Trophoblast cell (in vitro differentiated cells and primary cell): ENCODE measurements around the gene VDR.
A peak's percentile ranks its signal among the peaks of the same experiment; 100 is the strongest.

Experiments used
- DNase-seq, 2 donors: peaks; one replicate each; pipeline ENCODE4 v3.0.0-alpha.2; 2016
- H2AFZ ChIP-seq: 2 replicates; pipeline ENCODE4 v1.6.1; 2013; ENCODE audit warnings: low read length, moderate library complexity, mild to moderate bottlenecking; ENCODE audit not compliant: insufficient read depth, poor library complexity
- H2AK5ac ChIP-seq: 2 replicates; pipeline ENCODE4 v1.6.1; 2013; ENCODE audit warnings: mild to moderate bottlenecking, low read length
- H2BK120ac ChIP-seq: 2 replicates; pipeline ENCODE4 v1.6.1; 2013; ENCODE audit warnings: low read length, mild to moderate bottlenecking, moderate library complexity; ENCODE audit not compliant: insufficient read depth, poor library complexity
- H2BK12ac ChIP-seq: 2 replicates; pipeline ENCODE4 v1.6.1; 2013; ENCODE audit warnings: mild to moderate bottlenecking, low read length, moderate library complexity
- H2BK5ac ChIP-seq: 2 replicates; pipeline ENCODE4 v1.6.1; 2013; ENCODE audit warnings: low read length, low read depth, moderate library complexity, mild to moderate bottlenecking; ENCODE audit not compliant: poor library complexity
- H3K14ac ChIP-seq: 2 replicates; pipeline ENCODE4 v1.6.1; 2013; ENCODE audit warnings: mild to moderate bottlenecking, low read length
- H3K18ac ChIP-seq: 2 replicates; pipeline ENCODE4 v1.6.1; 2013; ENCODE audit warnings: mild to moderate bottlenecking, low read length
- H3K23ac ChIP-seq: 2 replicates; pipeline ENCODE4 v1.6.1; 2013; ENCODE audit warnings: low read length
- H3K27ac ChIP-seq: 2 replicates; pipeline ENCODE4 v1.5.1; 2013; ENCODE audit warnings: low read depth, mild to moderate bottlenecking, inconsistent platforms, low read length, moderate library complexity
- H3K27me3 ChIP-seq: 2 replicates; pipeline ENCODE4 v1.6.1; 2013; ENCODE audit warnings: inconsistent platforms, mild to moderate bottlenecking, low read length, moderate library complexity; ENCODE audit not compliant: insufficient read depth
- H3K36me3 ChIP-seq, 2 experiments: 1 replicate in 1 of 2; 2 replicates in 1 of 2; pipeline ENCODE4 v1.6.1; 2013; ENCODE audit warnings: low read length in 2 of 2, mild to moderate bottlenecking in 2 of 2, moderate library complexity in 1 of 2; ENCODE audit not compliant: insufficient read depth in 2 of 2, control insufficient read depth in 1 of 2
- H3K4ac ChIP-seq: 2 replicates; pipeline ENCODE4 v1.6.1; 2013; ENCODE audit warnings: low read depth, mild to moderate bottlenecking, low read length, moderate library complexity
- H3K4me1 ChIP-seq, 2 experiments: 1 replicate in 1 of 2; 2 replicates in 1 of 2; pipeline ENCODE4 v1.6.1; 2013; ENCODE audit warnings: low read length in 2 of 2, mild to moderate bottlenecking in 2 of 2, moderate library complexity in 1 of 2; ENCODE audit not compliant: insufficient read depth in 2 of 2, control insufficient read depth in 1 of 2
- H3K4me2 ChIP-seq: 2 replicates; pipeline ENCODE4 v1.6.1; 2013; ENCODE audit warnings: inconsistent platforms, mild to moderate bottlenecking, low read length, moderate library complexity
- H3K4me3 ChIP-seq: 2 replicates; pipeline ENCODE4 v1.5.1; 2013; ENCODE audit warnings: mild to moderate bottlenecking, low read depth, low read length, inconsistent platforms
- H3K79me1 ChIP-seq: one replicate; pipeline ENCODE4 v1.6.1; 2013; ENCODE audit warnings: low read length
- H3K79me2 ChIP-seq: 2 replicates; pipeline ENCODE4 v1.6.1; 2013; ENCODE audit warnings: low read length, mild to moderate bottlenecking; ENCODE audit not compliant: control insufficient read depth, insufficient read depth, poor library complexity
- H3K9ac ChIP-seq: 2 replicates; pipeline ENCODE4 v1.6.1; 2013; ENCODE audit warnings: mild to moderate bottlenecking, low read length
- H3K9me3 ChIP-seq: 2 replicates; pipeline ENCODE4 v1.6.1; 2013; ENCODE audit warnings: low read depth, mild to moderate bottlenecking, control low read depth, inconsistent platforms, low read length; ENCODE audit not compliant: insufficient read depth
- H4K12ac ChIP-seq: 2 replicates; pipeline ENCODE4 v1.6.1; 2013; ENCODE audit warnings: low read depth, mild to moderate bottlenecking, low read length, moderate library complexity
- H4K8ac ChIP-seq: 2 replicates; pipeline ENCODE4 v1.6.1; 2013; ENCODE audit warnings: low read depth, mild to moderate bottlenecking, low read length, moderate library complexity
- H4K91ac ChIP-seq: one replicate; pipeline ENCODE4 v1.6.1; 2013; ENCODE audit warnings: low read depth, mild to moderate bottlenecking, low read length, moderate library complexity
- WGBS: extraction: QIAGEN DNeasy Blood & Tissue Kit; methylation state at CpG from one replicate; pipeline ENCODE4 v1.1.7; 2013; ENCODE audit warnings: missing lambda C conversion rate; ENCODE audit not compliant: insufficient read length, insufficient coverage; ENCODE audit errors: extremely low coverage; 5-methylcytosine and 5-hydroxymethylcytosine counted together

The VDR gene

GRCh38 chr12:47801904-47802246 is 102.9 kb downstream of the VDR start:
- peak overlapping the region; percentile 54 for H3K18ac ChIP-seq
- peaks cover 13% of the 10 kb centered on the region for H3K79me2 ChIP-seq
- no peak overlapping the region for H2AK5ac ChIP-seq
- H2BK5ac ChIP-seq: peak overlapping the region; percentile 16
- H2BK120ac ChIP-seq: no peak overlapping the region
- no peak overlapping the region for H2AFZ ChIP-seq
- no peak overlapping the region for H3K27ac ChIP-seq
- H4K91ac ChIP-seq: no peak overlapping the region
- no peak overlapping the region for H3K9ac ChIP-seq
- no peak overlapping the region for H3K4me3 ChIP-seq
- no peak overlapping the region for H3K23ac ChIP-seq
- peaks cover 4% of the 10 kb centered on the region for H3K79me1 ChIP-seq
- H3K9me3 ChIP-seq: no peaks in the 10 kb centered on the region
- DNase-seq: no peak
- H3K36me3 ChIP-seq: peaks cover 48 to 57% of the 10 kb centered on the region in 2 experiments
- no CpG with 5 or more reads among the region's 9 CpGs for WGBS
- H3K14ac ChIP-seq: no peak overlapping the region
- peak overlapping the region; percentile 35 for H3K4ac ChIP-seq
- no peak overlapping the region for H2BK12ac ChIP-seq
- H3K4me2 ChIP-seq: no peak overlapping the region
- no peak overlapping the region for H4K12ac ChIP-seq
- H3K4me1 ChIP-seq: peaks cover 21 to 26% of the 10 kb centered on the region in 2 experiments
- no peaks in the 10 kb centered on the region for H3K27me3 ChIP-seq
- no peak overlapping the region for H4K8ac ChIP-seq

GRCh38 chr12:47801170-47801903 is 103.5 kb downstream of the VDR start:
- Histone ChIP-seq H3K79me2 (peaks cover 13% of the 10 kb centered on the region), H3K27ac (no peak overlapping the region), H3K4me2 (no peak overlapping the region), H4K91ac (no peak overlapping the region), H3K27me3 (no peaks in the 10 kb centered on the region), H3K9me3 (no peaks in the 10 kb centered on the region), H2BK12ac (no peak overlapping the region), H3K4me1 (peaks cover 21 to 26% of the 10 kb centered on the region in 2 experiments), H2BK120ac (no peak overlapping the region), H3K4me3 (no peak overlapping the region), H3K14ac (no peak overlapping the region), H4K8ac (no peak overlapping the region), H3K9ac (no peak overlapping the region), H2AFZ (no peak overlapping the region), H3K18ac (no peak overlapping the region), H2AK5ac (no peak overlapping the region), H3K4ac (peak overlapping the region; percentile 53), H3K79me1 (peaks cover 4% of the 10 kb centered on the region), H3K23ac (no peak overlapping the region), H3K36me3 (peaks cover 53 to 61% of the 10 kb centered on the region in 2 experiments), H4K12ac (no peak overlapping the region), H2BK5ac (no peak overlapping the region)
- WGBS: no CpG with 5 or more reads among the region's 7 CpGs
- no peak for DNase-seq

DNA sequence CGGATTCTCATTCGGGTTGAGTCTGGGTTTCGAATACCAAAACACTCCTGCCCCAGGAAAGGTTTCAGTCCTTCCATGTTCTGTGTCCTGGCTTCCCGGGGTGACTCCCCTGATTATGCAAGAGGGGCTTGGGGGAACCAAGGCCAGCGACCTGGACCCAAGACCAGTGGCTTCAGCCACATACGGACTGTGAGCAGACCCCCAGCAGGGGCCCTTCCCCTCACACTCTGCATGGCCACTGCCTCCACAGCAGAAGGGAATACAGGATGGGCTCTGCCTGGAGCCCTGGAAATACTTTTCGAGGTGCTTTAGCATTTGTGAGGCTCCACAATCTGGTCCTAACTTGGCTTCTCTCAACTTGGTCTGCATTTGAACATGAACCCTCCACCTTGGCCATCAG is 104.2 kb downstream of the VDR start:
- peaks cover 56 to 68% of the 10 kb centered on the region in 2 experiments for H3K36me3 ChIP-seq
- H3K4me3 ChIP-seq: no peak overlapping the region
- H3K23ac ChIP-seq: no peak overlapping the region
- no peak overlapping the region for H3K9ac ChIP-seq
- H3K4ac ChIP-seq: peak overlapping the region; percentile 53
- H4K8ac ChIP-seq: no peak overlapping the region
- no peak overlapping the region for H4K91ac ChIP-seq
- H3K27ac ChIP-seq: no peak overlapping the region
- peaks cover 21 to 26% of the 10 kb centered on the region in 2 experiments for H3K4me1 ChIP-seq
- no peaks in the 10 kb centered on the region for H3K9me3 ChIP-seq
- H2BK5ac ChIP-seq: no peak overlapping the region
- H3K18ac ChIP-seq: no peak overlapping the region
- H3K27me3 ChIP-seq: no peaks in the 10 kb centered on the region
- no peak overlapping the region for H2AK5ac ChIP-seq
- WGBS: no CpG with 5 or more reads among the region's 7 CpGs
- DNase-seq: no peak
- no peak overlapping the region for H2AFZ ChIP-seq
- peaks cover 10% of the 10 kb centered on the region for H3K79me2 ChIP-seq
- H3K79me1 ChIP-seq: peaks cover 4% of the 10 kb centered on the region
- H2BK120ac ChIP-seq: no peak overlapping the region
- H3K14ac ChIP-seq: no peak overlapping the region
- no peak overlapping the region for H2BK12ac ChIP-seq
- no peak overlapping the region for H4K12ac ChIP-seq
- H3K4me2 ChIP-seq: no peak overlapping the region

DNA sequence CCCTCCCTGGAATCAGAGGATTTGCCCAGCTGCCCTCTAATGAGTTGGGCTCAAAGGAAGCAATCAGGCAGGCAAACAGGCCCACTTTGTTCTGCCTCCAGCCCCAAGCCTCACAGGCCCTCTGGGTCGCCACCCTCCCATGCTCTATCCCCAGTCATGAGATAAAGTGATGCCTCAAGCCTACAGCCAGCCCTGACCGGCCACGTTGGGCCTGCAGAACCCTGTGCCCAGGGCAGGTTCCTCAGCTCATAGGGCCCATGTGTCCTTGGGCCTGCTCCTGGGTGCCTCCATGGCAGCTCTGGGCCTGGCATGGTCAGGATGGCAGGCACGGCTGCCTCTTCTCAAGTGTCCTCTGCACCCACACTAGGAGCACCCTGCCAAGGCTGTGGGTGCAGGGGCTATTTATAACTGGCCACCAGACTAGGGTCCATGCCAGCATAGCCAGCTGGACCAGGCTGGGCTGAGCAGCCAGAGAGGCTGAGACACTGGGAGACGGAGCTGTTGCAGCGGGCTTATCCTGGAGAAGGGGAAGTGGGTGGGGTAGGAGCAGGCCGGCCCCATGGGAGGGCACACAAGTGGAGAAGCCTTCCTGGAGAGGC is 105.3 kb downstream of the VDR start:
- H3K23ac ChIP-seq: no peak overlapping the region

More for the DNA sequence above, 105.3 kb downstream of the VDR start:
- Histone ChIP-seq H4K12ac (no peak overlapping the region), H2BK12ac (no peak overlapping the region), H2AK5ac (no peak overlapping the region), H3K36me3 (peaks cover 60 to 69% of the 10 kb centered on the region in 2 experiments), H3K9ac (no peak overlapping the region), H3K27ac (no peak overlapping the region), H2BK120ac (no peak overlapping the region), H3K9me3 (no peaks in the 10 kb centered on the region), H3K4ac (no peak overlapping the region), H3K14ac (no peak overlapping the region), H3K18ac (no peak overlapping the region), H2BK5ac (no peak overlapping the region), H3K4me3 (no peak overlapping the region), H4K8ac (no peak overlapping the region), H3K4me1 (peaks cover 21 to 26% of the 10 kb centered on the region in 2 experiments), H2AFZ (no peak overlapping the region), H3K4me2 (no peak overlapping the region), H4K91ac (no peak overlapping the region), H3K79me2 (peaks cover 8% of the 10 kb centered on the region), H3K27me3 (no peaks in the 10 kb centered on the region), H3K79me1 (peaks cover 4% of the 10 kb centered on the region)
- DNase-seq: no peak
- WGBS: no CpG with 5 or more reads among the region's 7 CpGs
